ENCODE data around the gene FMN2.
"Not testable (repeated sequence)": the region's sequence is repeated elsewhere in the genome, so short reads cannot be mapped to it uniquely, and the experiment has no call there.

The FMN2 gene

DNA sequence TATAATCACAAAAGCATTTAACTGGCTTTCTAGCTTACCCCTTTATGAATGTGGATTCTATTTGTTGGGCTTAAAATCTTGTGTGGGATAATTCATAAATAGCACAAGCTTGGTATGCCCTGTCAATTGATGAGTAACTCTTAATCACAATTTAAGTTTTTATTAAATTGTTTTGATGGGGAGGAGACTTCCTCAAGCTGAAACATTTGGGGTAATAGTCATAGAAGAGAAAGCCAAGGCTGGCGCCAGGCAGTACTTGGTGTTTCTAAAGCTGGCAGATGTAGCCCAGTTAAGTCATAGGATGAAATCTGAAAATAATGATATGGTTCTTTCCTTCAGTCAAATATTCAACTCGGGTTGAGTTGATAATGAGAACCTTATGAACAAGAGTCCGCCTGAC lies 167.2 kb downstream of the FMN2 start:
- no peak for DNase-seq

DNA sequence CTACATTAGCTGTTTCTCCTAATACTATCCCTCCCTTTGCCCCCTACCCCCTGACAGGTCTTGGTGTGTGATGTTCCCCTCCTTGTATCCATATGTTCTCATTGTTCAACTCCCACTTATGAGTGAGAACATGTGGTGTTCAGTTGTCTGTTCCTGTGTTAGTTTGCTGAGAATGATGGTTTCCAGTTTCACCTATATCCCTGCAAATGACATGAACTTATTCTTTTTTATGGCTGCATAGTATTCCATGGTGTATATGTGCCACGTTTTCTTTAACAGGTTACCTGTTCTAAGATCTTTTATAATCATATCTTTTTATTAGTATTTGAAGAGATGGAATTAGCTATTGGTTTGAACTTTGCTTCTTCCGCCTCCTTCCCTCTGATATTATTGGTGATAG lies 172.8 kb downstream of the FMN2 start:
- DNase-seq: not testable (repeated sequence)

DNA sequence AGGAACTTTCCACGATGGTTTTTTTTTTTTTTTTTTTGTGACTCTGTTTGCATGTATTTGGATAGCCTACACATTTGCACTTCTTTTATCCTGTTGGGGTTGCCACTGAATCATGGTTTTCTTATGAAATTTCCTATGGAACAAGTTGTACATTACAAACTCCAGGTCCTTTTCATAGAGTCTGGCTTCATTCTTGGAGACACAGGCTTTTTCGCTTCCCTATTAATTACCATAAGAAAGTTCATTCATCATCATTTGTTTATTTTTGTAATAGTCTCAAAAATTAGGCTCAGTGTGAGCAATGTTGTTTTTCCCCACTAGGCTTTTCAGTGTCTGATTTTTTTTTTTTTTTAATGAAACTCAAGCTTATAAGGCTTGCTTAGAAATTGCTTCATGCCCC lies 179.4 kb downstream of the FMN2 start:
- no peak for DNase-seq

DNA sequence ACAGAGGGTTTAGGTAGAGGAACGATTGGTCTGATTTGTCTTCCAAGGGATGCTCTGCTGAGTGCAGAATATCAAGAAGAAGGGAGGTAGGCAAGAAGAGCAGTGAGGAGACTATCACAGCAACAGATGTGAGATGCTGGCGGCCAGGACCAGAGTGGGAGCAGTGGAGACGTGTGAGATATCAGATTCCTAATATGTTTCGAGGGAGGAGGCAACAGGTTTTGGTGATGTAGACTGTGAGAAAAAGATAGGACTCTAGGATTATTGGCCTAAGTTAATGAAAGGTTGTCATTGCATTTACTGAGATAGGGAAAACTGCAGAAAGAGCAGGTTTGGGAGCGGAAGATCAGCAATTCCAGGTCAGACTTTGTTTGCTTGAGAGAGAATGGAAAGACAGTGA lies 182.9 kb downstream of the FMN2 start:
- no peak for DNase-seq

DNA sequence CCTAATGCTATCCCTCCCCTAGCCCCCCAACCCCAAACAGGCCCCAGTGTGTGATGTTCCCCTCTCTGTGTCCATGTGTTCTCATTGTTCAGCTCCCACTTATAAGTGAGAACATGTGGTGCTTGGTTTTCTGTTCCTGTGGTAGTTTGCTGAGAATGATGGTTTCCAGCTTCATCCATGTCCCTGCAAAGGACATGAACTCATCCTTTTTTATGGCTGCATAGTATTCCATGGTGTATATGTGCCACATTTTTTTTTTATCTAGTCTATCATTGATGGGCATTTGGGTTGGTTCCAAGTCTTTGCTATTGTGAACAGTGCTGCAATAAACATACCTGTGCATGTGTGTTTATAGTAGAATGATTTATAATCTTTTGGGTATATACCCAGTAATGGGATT lies 183.5 kb downstream of the FMN2 start:
- DNase-seq: not testable (repeated sequence)

DNA sequence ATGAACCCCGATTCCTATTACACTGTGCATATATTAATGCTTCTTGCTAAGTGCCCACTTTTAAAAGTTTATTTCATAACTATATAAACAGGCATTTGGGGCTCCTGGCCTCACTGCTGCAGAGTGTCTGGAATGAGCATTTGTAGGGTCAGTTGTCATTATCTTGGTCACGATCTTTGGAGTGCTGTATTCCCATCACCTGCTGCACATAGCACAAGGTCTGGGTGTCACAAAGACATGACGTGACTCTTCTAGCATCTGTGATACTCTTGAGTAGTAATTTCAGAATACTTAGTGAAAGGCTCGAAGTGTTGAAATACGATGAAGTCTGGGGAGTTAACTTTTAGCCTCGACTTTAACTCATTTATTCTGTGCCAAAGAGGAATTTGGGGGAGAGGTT lies 186.4 kb downstream of the FMN2 start:
- no peak for DNase-seq

DNA sequence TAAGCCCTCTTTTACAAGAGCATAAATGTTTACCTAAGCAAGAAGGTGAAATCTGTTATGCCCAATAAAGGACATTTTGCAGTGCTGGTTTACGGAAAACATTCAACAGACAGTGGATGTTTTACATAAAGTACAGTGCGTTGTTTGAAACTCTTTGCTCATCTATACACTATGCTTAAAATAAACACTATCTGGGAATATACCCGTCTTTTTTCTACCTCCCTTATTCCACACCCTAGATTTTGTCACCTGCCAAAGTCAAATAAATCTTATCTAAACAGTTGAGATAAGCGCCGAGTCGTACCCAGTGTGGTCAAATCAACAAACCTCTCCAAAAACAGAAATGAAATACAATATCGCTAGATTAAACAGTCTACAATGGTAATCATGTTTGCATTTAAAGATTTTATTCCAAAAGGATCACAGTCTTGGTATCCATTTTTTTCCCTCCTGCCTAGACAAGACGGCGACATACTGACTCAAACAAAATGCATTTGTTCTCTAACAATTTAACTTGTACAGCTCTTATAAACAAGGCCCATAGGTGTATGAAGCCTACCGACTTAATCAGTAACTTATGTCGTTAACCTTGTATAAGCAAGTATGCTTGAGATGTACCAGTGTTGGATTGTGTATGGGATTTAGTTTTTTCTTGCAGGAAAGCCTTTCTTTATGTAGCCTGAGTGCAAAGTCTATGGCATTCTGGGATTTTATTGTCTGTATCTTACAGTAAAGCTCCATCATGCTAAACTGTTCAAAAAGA lies 189.1 kb downstream of the FMN2 start:
- no peak for DNase-seq

DNA sequence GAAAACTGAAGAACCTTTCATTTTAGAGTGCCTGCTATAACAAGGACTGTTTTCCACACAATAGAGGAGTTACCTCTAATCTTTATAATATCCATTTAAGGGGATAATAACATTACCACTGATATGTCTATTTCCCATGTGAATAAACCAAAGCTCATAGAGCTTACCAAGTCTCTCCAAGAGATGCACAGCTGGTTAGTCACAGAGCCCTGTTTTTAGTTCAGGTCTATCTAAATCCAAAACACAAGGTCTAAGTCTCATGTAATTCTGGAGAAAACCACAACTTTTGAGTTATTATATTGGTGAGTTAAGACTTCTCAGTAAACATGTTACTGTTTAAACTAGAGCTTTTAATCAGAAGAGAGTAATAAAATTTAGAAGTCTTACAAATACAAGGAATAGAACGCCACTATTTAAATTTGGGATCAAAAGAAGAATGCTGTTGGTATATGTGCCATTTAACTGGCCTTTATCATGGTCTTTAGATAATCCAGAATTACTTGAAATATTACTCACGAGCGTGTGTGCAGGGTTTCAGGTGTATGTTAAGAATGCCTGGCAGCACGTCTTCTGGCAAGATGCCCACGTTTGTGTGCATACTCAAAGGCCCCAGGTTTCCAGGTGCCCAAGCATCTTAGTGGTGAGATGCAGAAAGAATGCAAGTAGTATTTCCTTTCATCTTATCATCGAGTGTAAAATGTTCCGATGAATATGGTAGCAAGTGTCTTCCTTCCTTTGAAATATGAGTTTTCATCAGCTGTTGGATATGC lies 190.6 kb downstream of the FMN2 start:
- DNase-seq: no peak

DNA sequence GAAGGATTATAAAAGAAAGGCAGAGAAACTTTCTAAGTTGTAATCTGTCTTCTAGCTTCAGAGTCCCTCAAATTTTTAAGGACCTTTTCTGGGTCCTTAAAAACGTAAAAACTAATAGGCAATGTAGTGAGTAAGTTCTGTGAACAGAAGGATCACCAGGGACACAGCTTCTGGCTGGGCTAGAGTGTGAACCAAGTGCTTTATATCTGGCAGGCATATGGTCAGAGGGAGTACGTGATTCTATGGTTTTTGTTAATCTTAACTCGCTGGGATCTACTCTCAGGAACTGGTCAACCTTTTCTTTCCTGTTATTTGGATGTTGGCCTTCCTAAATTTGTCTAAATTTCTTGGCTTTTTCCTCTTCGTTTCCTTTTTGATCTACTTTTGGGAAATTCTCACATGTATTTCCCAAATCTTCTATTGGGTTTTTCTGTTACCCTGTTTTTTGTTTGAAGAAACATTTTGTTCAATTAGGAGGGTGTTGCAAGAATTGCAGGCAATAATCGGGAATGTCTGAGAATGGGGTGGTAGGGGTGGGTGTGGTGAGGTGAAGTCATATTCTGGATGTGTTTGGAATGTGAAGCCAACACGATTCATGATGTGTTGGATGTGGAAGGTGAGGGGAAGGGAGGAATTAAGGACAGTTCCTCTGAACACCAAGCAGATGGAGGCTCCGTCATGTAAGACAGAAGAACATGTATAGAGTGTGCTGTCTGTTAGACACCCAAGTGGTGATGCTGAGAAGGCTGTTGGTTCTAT lies 193.2 kb downstream of the FMN2 start:
- DNase-seq: no peak

DNA sequence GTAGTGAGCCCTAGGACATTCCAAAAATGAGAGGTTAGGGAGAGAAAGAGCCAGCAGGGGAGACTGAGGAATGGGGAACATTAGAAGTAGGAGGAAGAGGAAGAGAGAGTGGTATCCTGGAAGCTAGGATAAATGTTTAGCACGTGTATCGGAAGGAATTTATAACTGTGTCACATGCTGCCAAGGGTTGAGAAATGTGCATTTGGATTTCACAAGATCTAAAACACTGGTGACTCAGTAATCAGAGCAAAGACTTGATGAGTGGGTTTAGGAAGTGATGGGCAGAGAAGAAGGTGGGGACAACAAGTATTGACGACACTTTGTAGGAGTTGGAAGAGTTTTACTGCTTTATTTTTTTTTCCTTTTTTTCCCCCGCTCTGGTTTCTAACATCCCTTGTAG lies 193.9 kb downstream of the FMN2 start:
- DNase-seq: no peak

DNA sequence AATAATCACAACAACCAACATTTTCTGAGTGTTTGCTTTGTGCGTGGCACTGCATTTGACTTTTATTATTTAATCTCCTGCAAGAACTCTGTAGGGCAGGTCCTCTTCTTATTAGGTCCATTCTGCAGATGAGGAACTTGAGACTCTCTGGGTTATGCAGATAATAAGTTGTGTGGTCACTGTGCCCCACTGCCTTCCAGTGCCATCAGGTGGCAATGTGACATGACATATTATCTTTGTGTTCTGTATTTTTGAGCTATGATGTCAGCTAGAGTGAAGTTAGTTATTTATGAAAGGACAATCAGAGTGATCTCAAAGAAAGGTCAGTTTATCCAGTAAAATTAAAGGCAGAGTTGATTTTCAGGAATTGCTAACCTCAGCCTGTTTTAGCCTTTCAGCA lies 196.0 kb downstream of the FMN2 start:
- DNase-seq: no peak

DNA sequence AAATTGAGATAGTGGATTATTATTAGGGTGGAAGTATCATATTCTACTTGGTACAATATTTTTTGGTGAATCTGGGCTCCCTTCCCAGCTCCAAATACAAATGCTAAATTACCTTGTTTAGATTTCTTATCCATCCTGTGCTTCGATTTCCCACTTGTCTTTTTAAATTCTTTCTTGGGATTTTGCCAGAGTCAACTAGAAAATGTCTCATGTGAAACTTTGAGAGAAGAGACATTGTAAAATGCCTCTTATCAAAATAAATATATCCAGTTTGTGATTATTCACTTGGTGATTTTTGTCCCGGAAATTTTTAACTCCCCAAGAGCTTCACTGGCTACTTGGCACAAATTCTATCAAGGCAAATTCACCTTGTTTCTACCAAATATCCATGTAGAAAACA lies 202.0 kb downstream of the FMN2 start:
- DNase-seq: no peak

DNA sequence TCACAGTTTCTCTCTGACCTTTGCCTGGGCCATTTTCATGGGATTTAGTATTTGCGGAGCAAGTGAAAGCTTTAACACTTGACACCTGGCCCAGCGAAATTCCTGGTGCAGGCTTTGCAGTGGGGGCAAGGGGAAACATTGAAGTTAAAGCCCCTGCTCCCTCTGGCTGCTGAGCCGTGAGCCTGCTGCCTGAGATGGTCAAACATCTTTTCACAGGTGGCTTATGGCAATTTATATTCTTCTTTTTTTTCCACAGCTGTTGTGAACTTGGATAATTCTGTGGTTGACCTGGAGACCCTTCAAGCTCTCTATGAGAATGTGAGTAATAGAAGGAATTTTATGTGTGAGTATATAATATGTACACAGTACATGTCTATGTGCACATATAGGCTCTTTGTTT lies 202.9 kb downstream of the FMN2 start:
- DNase-seq: no peak

DNA sequence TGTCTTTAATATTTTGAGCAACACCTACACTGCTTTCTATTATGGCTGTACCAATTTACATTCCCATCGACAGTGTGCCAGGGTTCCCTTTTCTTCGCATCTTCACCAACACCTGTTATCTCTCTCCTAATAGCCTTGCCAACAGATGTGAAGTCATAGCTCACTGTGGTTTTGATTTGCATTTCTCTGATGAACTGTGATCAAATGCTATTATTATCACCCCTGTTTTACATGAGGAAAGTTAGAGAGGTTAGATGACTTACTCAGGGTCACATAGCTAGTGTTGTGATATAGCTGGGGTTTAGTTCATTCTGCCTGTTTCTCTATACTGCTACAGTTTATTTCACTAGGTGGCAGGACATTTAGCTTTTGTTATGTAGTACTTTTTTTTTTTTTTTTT lies 204.1 kb downstream of the FMN2 start:
- DNase-seq: no peak

DNA sequence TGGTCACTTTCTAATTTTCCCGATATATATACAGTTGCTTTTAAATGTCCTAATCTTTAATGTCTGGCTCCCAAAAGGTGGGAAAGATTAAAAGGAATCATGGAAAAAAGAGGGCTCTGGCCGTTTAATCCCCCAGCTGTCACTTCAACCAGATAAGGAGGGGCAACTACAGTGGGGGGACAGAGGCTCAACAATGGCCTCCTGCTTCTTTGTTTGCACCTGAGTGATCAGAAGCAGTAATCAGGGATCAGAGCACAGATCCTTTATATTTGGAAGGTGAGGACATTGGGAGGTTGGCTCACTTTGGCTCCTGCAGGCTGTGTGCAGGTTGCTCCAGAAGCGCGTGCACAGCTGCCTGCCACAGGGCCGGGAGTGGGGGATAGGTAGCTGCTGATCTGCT lies 212.8 kb downstream of the FMN2 start:
- DNase-seq: no peak

DNA sequence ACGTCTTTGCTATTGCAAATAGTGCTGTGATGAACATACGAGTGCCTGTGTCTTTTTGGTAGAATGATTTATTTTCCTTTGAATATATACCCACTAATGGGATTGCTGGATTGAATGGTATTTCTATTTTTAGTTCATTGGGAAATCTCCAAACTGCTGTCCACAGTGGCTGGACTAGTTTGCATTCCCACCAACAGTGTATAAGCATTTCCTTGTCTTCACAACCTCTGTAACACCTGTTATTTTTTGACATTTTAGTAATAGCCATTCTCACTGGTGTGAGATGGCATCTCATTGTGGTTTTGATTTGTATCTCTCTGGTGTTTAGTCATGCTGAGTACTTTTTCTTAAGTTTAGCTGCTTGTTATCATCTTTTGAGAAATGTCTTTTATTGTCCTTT lies 215.0 kb downstream of the FMN2 start:
- no peak for DNase-seq

DNA sequence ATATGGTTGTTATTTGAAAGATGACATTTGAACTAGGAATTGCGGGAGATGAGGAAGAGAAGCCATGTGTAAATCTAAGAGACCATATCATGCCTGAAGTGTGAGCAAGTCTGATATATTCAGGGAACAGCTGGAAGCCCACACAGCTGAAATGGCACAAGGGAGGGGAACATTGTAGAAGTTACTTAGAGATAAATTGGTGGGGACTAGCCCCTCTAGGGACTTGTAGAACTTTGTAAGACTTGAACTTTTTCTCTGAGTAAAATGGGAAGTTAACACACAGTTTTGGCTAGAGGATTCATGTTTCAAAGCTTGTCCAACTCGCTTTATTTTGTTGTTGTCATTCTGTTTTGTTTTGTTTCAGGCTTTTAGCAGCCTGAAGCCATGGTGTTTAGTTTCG lies 216.4 kb downstream of the FMN2 start:
- no peak for DNase-seq

DNA sequence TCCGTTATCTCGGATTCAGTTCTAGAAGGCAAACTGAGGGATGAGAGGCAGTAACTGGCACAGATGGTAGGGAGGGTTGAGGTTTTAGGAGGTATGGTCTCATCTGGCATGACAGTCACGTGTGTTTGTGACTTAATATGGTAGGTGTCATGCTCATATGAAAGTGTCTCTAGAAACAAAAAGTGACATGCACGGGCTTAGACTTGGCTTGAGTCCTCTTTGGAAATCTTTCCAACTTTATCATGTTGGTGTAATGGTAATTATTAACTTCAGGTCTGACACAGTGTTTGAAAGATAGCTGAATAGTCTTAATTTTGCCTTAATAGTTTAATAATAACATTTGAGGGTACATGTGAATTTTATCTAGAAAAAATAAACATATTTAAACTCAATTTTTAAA lies 218.1 kb downstream of the FMN2 start:
- no peak for DNase-seq

DNA sequence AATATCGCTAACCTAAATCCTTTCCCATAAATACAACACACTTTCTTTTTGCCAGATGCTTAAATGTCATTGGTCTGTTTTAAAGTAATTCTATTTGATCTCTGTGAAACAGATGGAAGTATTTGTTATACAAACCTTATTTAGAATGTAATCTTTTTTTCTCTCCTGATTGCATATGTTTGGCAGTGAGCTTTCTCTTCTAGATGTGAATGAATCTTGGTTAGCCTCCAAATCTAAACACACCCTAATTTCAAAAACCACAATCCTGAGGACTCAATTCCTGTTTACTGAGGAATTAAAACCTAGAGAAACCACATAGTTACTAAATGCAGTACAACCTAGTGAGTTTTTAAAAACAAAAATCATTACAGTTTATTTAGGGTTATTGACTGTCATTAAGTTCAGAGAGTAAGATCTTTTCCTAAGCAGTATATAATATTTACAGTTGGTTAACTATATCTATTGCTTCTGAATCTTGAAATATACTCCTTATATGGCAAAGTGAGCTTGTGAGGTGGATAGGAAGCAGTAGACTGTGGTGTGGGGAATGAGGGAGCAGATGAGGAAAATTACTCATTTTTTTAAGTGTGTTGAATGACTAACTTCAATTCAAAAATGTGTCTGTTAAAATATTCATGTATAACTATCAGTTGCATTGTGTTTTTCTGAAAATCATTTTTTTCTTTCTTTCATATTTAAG lies 218.7 kb downstream of the FMN2 start:
- DNase-seq: no peak

DNA sequence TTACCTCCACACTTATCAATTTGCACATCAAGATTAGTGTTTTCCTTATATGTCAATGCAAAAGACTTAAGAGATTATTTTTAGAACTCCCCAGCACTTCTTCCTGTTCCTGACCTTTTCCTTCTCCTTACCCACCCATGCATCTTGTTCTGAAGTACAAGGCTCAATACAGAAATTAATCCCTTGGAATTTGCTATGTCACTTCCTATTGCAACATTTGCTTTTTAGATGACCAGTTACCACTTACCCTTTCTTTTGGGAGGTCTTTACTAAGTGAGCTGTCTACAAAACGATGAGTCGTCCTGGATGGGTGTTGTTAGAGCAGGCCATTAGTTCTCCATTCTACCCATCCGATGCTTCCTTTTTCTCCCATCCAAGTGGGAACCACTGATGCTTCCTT lies 221.2 kb downstream of the FMN2 start:
- DNase-seq: no peak

DNA sequence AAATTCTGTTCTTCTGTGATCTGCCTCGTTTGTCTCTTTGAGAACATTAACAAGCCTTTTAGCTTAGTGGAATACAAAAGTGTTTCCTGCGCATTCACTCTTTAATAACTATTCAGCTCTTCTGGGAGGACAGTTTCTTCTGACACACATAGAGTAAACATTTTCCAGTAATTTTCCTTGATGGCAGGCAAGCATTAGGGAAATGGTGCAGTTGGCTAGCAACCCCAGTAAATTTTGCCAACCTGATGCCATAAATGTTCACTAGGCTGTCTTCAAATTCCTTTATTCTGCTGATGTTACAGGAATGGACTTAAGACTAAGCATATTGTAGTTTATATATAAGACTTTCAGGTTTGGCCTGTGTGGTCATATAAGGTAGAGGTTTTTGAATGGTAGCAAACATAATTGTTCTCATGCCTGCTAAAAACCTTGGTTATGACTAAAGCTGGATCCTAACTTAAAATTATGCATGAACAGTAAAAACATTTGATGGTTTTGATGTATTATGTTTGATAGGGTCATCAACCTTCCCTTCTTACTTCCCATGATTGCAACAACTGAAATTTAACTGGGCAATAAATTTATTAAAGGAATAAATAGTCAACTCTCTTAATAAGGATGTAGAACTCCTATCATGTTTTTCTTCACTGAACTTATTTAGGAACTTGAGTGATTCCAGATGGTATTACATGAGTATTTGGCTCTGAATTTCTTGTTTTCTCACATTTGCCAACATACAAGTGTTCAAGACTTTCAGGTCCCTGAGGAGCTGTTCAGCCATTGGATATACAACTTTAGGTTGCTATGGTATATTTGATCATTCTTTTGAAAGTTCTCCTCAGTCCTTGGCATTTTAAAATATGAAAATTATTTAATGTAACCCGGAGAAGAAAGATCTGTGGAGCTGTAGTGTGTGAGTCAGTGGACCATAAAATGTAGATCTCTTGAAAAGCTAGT lies 223.4 kb downstream of the FMN2 start:
- no peak for DNase-seq

DNA sequence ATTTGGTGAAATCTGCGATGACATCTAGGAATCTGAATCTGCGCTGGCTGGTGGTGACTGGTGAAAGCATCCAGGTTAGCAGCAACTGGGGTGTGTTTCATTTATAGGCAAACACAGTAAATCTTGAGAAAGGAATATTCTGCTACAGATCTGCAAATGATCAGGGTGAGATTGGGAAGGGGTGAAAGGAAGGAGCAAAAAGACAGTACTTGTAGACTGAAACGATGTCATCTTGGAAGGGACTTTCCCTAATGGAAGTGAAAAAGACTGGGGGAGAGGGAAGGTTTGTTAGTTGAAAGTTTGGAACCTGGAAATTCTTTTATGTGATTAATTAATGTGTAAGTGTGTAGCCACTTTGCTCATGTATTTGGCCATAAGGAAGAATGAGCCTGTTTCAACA lies 228.3 kb downstream of the FMN2 start:
- no peak for DNase-seq

All from NCI-H446 (cell line).